Trophoblast cell (in vitro differentiated cells and primary cell): ENCODE results near the gene FNDC3B.

Experiments used
- DNase-seq, 2 donors: peaks; one replicate each; pipeline ENCODE4 v3.0.0-alpha.2; 2016
- H2AFZ ChIP-seq: 2 replicates; pipeline ENCODE4 v1.6.1; 2013; ENCODE audit warnings: low read length, moderate library complexity, mild to moderate bottlenecking; ENCODE audit not compliant: insufficient read depth, poor library complexity
- H2AK5ac ChIP-seq: 2 replicates; pipeline ENCODE4 v1.6.1; 2013; ENCODE audit warnings: mild to moderate bottlenecking, low read length
- H2BK120ac ChIP-seq: 2 replicates; pipeline ENCODE4 v1.6.1; 2013; ENCODE audit warnings: low read length, mild to moderate bottlenecking, moderate library complexity; ENCODE audit not compliant: insufficient read depth, poor library complexity
- H2BK12ac ChIP-seq: 2 replicates; pipeline ENCODE4 v1.6.1; 2013; ENCODE audit warnings: mild to moderate bottlenecking, low read length, moderate library complexity
- H2BK5ac ChIP-seq: 2 replicates; pipeline ENCODE4 v1.6.1; 2013; ENCODE audit warnings: low read length, low read depth, moderate library complexity, mild to moderate bottlenecking; ENCODE audit not compliant: poor library complexity
- H3K14ac ChIP-seq: 2 replicates; pipeline ENCODE4 v1.6.1; 2013; ENCODE audit warnings: mild to moderate bottlenecking, low read length
- H3K18ac ChIP-seq: 2 replicates; pipeline ENCODE4 v1.6.1; 2013; ENCODE audit warnings: mild to moderate bottlenecking, low read length
- H3K23ac ChIP-seq: 2 replicates; pipeline ENCODE4 v1.6.1; 2013; ENCODE audit warnings: low read length
- H3K27ac ChIP-seq: 2 replicates; pipeline ENCODE4 v1.5.1; 2013; ENCODE audit warnings: low read depth, mild to moderate bottlenecking, inconsistent platforms, low read length, moderate library complexity
- H3K27me3 ChIP-seq: 2 replicates; pipeline ENCODE4 v1.6.1; 2013; ENCODE audit warnings: inconsistent platforms, mild to moderate bottlenecking, low read length, moderate library complexity; ENCODE audit not compliant: insufficient read depth
- H3K36me3 ChIP-seq, 2 experiments: 1 replicate in 1 of 2; 2 replicates in 1 of 2; pipeline ENCODE4 v1.6.1; 2013; ENCODE audit warnings: low read length in 2 of 2, mild to moderate bottlenecking in 2 of 2, moderate library complexity in 1 of 2; ENCODE audit not compliant: insufficient read depth in 2 of 2, control insufficient read depth in 1 of 2
- H3K4ac ChIP-seq: 2 replicates; pipeline ENCODE4 v1.6.1; 2013; ENCODE audit warnings: low read depth, mild to moderate bottlenecking, low read length, moderate library complexity
- H3K4me1 ChIP-seq, 2 experiments: 1 replicate in 1 of 2; 2 replicates in 1 of 2; pipeline ENCODE4 v1.6.1; 2013; ENCODE audit warnings: low read length in 2 of 2, mild to moderate bottlenecking in 2 of 2, moderate library complexity in 1 of 2; ENCODE audit not compliant: insufficient read depth in 2 of 2, control insufficient read depth in 1 of 2
- H3K4me2 ChIP-seq: 2 replicates; pipeline ENCODE4 v1.6.1; 2013; ENCODE audit warnings: inconsistent platforms, mild to moderate bottlenecking, low read length, moderate library complexity
- H3K4me3 ChIP-seq: 2 replicates; pipeline ENCODE4 v1.5.1; 2013; ENCODE audit warnings: mild to moderate bottlenecking, low read depth, low read length, inconsistent platforms
- H3K79me1 ChIP-seq: one replicate; pipeline ENCODE4 v1.6.1; 2013; ENCODE audit warnings: low read length
- H3K79me2 ChIP-seq: 2 replicates; pipeline ENCODE4 v1.6.1; 2013; ENCODE audit warnings: low read length, mild to moderate bottlenecking; ENCODE audit not compliant: control insufficient read depth, insufficient read depth, poor library complexity
- H3K9ac ChIP-seq: 2 replicates; pipeline ENCODE4 v1.6.1; 2013; ENCODE audit warnings: mild to moderate bottlenecking, low read length
- H3K9me3 ChIP-seq: 2 replicates; pipeline ENCODE4 v1.6.1; 2013; ENCODE audit warnings: low read depth, mild to moderate bottlenecking, control low read depth, inconsistent platforms, low read length; ENCODE audit not compliant: insufficient read depth
- H4K12ac ChIP-seq: 2 replicates; pipeline ENCODE4 v1.6.1; 2013; ENCODE audit warnings: low read depth, mild to moderate bottlenecking, low read length, moderate library complexity
- H4K8ac ChIP-seq: 2 replicates; pipeline ENCODE4 v1.6.1; 2013; ENCODE audit warnings: low read depth, mild to moderate bottlenecking, low read length, moderate library complexity
- H4K91ac ChIP-seq: one replicate; pipeline ENCODE4 v1.6.1; 2013; ENCODE audit warnings: low read depth, mild to moderate bottlenecking, low read length, moderate library complexity
- WGBS: extraction: QIAGEN DNeasy Blood & Tissue Kit; methylation state at CpG from one replicate; pipeline ENCODE4 v1.1.7; 2013; ENCODE audit warnings: missing lambda C conversion rate; ENCODE audit not compliant: insufficient read length, insufficient coverage; ENCODE audit errors: extremely low coverage; 5-methylcytosine and 5-hydroxymethylcytosine counted together

FNDC3B gene

DNA sequence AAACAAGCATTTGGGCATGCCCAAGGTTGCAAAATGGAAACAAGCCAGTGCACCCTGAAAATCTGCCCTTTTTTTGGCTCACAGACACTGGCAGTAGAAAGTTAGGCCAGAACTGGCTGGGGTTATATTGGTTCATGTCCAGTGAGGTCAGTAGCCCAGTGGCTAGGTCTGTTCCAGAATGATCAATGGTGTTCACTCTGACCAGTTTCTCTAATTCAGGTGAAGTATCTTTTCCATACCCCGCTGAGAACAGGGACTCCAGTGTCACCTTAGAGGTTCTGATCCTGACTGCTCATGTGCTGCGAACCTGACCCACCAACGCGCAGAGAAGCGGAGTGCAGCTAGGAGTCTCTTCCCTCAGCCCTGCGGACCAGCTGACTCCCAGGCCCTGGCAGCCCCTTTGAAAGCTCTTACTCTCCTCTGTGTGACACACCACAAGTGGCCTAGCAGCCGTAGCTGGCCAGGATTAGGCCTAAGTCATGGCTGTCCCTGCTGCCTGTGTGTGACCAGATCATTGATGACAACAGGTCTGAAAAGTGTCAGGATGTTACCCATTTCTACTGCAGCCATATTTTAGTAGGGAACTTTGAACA is 285.3 kb downstream of the FNDC3B start:
- Histone ChIP-seq H2AFZ (no peak overlapping the region), H3K14ac (no peak overlapping the region), H2BK5ac (no peak overlapping the region), H3K79me1 (peaks cover 4% of the 10 kb centered on the region), H3K4me1 (no peaks in the 10 kb centered on the region), H3K23ac (no peak overlapping the region), H3K27me3 (no peaks in the 10 kb centered on the region), H3K4me3 (no peak overlapping the region), H3K9me3 (no peaks in the 10 kb centered on the region), H2BK12ac (peak overlapping the region; percentile 24), H3K79me2 (no peaks in the 10 kb centered on the region), H2BK120ac (no peak overlapping the region), H4K8ac (no peak overlapping the region), H3K27ac (no peak overlapping the region), H3K4me2 (no peak overlapping the region), H3K9ac (no peak overlapping the region), H3K18ac (no peak overlapping the region), H4K12ac (no peak overlapping the region), H3K36me3 (peaks cover 24 to 38% of the 10 kb centered on the region in 2 experiments), H3K4ac (no peak overlapping the region), H2AK5ac (no peak overlapping the region), H4K91ac (no peak overlapping the region)
- no CpG with 5 or more reads among the region's 7 CpGs for WGBS
- DNase-seq: no peak

DNA sequence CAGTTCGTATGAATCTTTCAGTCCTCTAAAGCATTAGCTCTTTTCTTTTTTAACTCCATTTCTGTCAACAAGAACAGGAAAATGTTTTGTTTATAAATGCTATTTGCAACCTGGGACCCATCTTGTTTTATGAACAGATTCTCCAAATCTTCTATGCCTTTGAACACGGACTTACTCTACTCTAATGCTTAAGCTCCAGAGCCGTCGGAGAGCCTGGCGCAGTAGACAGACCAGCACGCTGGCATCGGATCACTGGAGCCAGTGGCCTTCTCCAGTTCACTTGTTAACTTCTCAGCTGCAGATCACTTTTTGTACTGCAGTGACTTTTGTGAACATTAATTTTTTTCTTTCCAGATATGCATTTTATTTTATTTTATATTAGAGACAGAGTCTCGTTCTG is 286.1 kb downstream of the FNDC3B start:
- Histone ChIP-seq H3K27ac (no peak overlapping the region), H3K79me2 (no peaks in the 10 kb centered on the region), H4K91ac (no peak overlapping the region), H2AK5ac (no peak overlapping the region), H3K79me1 (peaks cover 4% of the 10 kb centered on the region), H2AFZ (no peak overlapping the region), H2BK120ac (no peak overlapping the region), H3K4me2 (no peak overlapping the region), H3K23ac (no peak overlapping the region), H3K36me3 (peaks cover 24 to 42% of the 10 kb centered on the region in 2 experiments), H3K9ac (no peak overlapping the region), H3K27me3 (no peaks in the 10 kb centered on the region), H3K4me3 (no peak overlapping the region), H4K12ac (no peak overlapping the region), H3K18ac (no peak overlapping the region), H3K4me1 (no peaks in the 10 kb centered on the region), H2BK12ac (no peak overlapping the region), H3K9me3 (no peaks in the 10 kb centered on the region), H3K14ac (no peak overlapping the region), H2BK5ac (no peak overlapping the region), H3K4ac (no peak overlapping the region), H4K8ac (no peak overlapping the region)
- WGBS: no CpG with 5 or more reads among the region's 8 CpGs
- DNase-seq: no peak

DNA sequence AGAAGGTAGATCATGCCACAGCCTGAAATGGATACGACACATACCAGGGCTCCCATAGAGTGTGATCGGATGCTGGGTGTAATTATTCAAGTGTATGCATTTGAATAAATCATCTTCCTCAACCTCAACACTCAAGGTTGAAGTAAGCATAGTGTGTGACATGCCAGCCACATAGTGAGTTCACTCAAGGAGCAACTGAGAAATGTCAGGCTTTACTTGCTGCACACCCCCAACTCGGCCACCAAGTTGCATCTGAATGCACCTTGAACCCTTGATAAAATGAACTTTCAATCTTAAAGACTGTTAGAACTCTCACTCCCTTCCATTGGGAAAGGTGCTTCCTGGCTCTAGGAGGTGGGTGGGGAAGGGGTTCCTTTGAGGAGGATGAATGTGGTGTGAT is 287.6 kb downstream of the FNDC3B start:
- Histone ChIP-seq H3K79me1 (peaks cover 4% of the 10 kb centered on the region), H3K9me3 (no peaks in the 10 kb centered on the region), H4K8ac (no peak overlapping the region), H3K4me1 (no peaks in the 10 kb centered on the region), H3K18ac (no peak overlapping the region), H3K4me3 (no peak overlapping the region), H2BK120ac (no peak overlapping the region), H3K4me2 (no peak overlapping the region), H3K27me3 (no peaks in the 10 kb centered on the region), H2BK12ac (no peak overlapping the region), H4K91ac (no peak overlapping the region), H2AK5ac (no peak overlapping the region), H3K4ac (no peak overlapping the region), H3K27ac (no peak overlapping the region), H3K23ac (no peak overlapping the region), H2BK5ac (no peak overlapping the region), H3K36me3 (peaks cover 28 to 46% of the 10 kb centered on the region in 2 experiments), H3K79me2 (no peaks in the 10 kb centered on the region), H2AFZ (no peak overlapping the region), H3K14ac (no peak overlapping the region), H4K12ac (no peak overlapping the region), H3K9ac (no peak overlapping the region)
- no CpG with 5 or more reads among the region's 3 CpGs for WGBS
- DNase-seq: no peak

DNA sequence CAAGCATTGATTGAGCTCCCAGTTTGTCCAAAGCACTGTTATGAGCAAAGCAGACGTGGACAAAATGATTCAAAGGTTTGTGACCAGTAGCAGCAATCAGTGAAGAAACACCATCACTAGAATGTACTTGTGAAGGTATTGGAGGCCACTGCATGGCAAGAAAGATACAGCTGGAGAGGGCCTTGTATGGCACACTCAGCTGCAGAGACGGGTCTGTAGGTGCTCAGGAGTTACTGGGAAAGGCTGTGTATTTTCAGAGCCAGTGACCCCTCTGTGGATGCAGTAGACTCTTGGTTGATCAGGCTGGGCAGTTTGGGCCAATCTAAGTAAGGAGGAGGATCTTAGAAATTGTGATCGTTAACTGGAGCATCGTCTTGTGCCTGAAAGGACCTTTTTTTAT is 288.9 kb downstream of the FNDC3B start:
- no peak overlapping the region for H3K23ac ChIP-seq
- no peak overlapping the region for H2AK5ac ChIP-seq
- peaks cover 27 to 44% of the 10 kb centered on the region in 2 experiments for H3K36me3 ChIP-seq
- H3K4me1 ChIP-seq: no peaks in the 10 kb centered on the region
- H3K9ac ChIP-seq: peak overlapping the region; percentile 43
- no peak overlapping the region for H3K4me2 ChIP-seq
- H3K79me2 ChIP-seq: no peaks in the 10 kb centered on the region
- no peak overlapping the region for H2BK5ac ChIP-seq
- no peak overlapping the region for H4K8ac ChIP-seq
- no CpG with 5 or more reads among the region's 4 CpGs for WGBS
- no peak overlapping the region for H2BK120ac ChIP-seq
- H3K27me3 ChIP-seq: no peaks in the 10 kb centered on the region
- H4K91ac ChIP-seq: no peak overlapping the region
- H3K4me3 ChIP-seq: no peak overlapping the region
- DNase-seq: no peak
- H2BK12ac ChIP-seq: no peak overlapping the region
- no peak overlapping the region for H3K27ac ChIP-seq
- no peak overlapping the region for H2AFZ ChIP-seq
- no peak overlapping the region for H4K12ac ChIP-seq
- no peak overlapping the region for H3K4ac ChIP-seq
- H3K18ac ChIP-seq: no peak overlapping the region
- no peak overlapping the region for H3K14ac ChIP-seq
- H3K9me3 ChIP-seq: no peaks in the 10 kb centered on the region
- peaks cover 2% of the 10 kb centered on the region for H3K79me1 ChIP-seq
